Activated CD4-positive, alpha-beta T cell treated with anti-CD3 and anti-CD28 coated beads for 24 hours (primary cell): ENCODE measurements around the gene PHC3.

Experiments used
- DNase-seq, 2 donors: peaks; one replicate each; pipeline ENCODE4 v3.0.0-alpha.2; 2020; ENCODE audit warnings: low read depth in 2 of 2

PHC3 gene

GRCh38 chr3:170044271-170044670 lies 137.3 kb downstream of the PHC3 start:
- no peak for DNase-seq

GRCh38 chr3:170043506-170043905 lies 138.0 kb downstream of the PHC3 start:
- DNase-seq: no peak

- DNase-seq: no peak
Measured at GRCh38 chr3:170040418-170040817, 141.1 kb downstream of the PHC3 start.

- DNase-seq: no peak
Measured at GRCh38 chr3:170038434-170039110, 143.0 kb downstream of the PHC3 start.
